HepG2 (cell line): ENCODE data around the gene RPS6KA2. TPM values are rescaled to one million over a fixed set of nuclear protein-coding genes. Genes with fewer than 3 reads are reported as not detected.

ENCODE experiments used
- ARNTL ChIP-seq: sonication (generic); formaldehyde crosslinking; IDR thresholded peaks from 2 replicates; pipeline ENCODE4 v1.4.0; 2020; ENCODE audit warnings: mild to moderate bottlenecking, missing genetic modification reagents
- ASH2L ChIP-seq: fragments of 300-600, 200-600 bp; sonication (generic); IDR thresholded peaks from 2 replicates; pipeline ENCODE4 v1.7.0; 2017; ENCODE audit warnings: low read depth, mild to moderate bottlenecking, moderate library complexity, mixed read lengths, low read length; ENCODE audit not compliant: insufficient read length
- ATF2 ChIP-seq: sonication (generic); formaldehyde crosslinking; IDR thresholded peaks from 2 replicates; pipeline ENCODE4 v1.4.0; 2020; ENCODE audit warnings: missing genetic modification reagents
- BCL3 ChIP-seq: sonication (generic); formaldehyde crosslinking; IDR thresholded peaks from 2 replicates; pipeline ENCODE4 v1.5.1; 2020; ENCODE audit warnings: mild to moderate bottlenecking, missing genetic modification reagents, moderate library complexity
- CAMTA2 ChIP-seq: sonication (generic); formaldehyde crosslinking; IDR thresholded peaks from 2 replicates; pipeline ENCODE4 v1.4.0; 2020; ENCODE audit warnings: mild to moderate bottlenecking, missing genetic modification reagents, borderline replicate concordance
- CENPX ChIP-seq: sonication (generic); formaldehyde crosslinking; IDR thresholded peaks from 2 replicates; pipeline ENCODE4 v1.9.0; 2021; ENCODE audit warnings: mild to moderate bottlenecking, missing genetic modification reagents, moderate library complexity
- GATAD2A ChIP-seq: IDR thresholded peaks from 2 replicates; pipeline ENCODE4 v1.6.1; 2016
- HDAC2 ChIP-seq: sonication (generic); formaldehyde crosslinking; IDR thresholded peaks from 2 replicates; pipeline ENCODE4 v1.4.0; 2020; ENCODE audit warnings: missing genetic modification reagents
- KLF12 ChIP-seq: sonication (generic); formaldehyde crosslinking; IDR thresholded peaks from 2 replicates; pipeline ENCODE4 v1.4.0; 2020; ENCODE audit warnings: missing genetic modification reagents, borderline replicate concordance
- MAF1 ChIP-seq: sonication (generic); formaldehyde crosslinking; IDR thresholded peaks from 2 replicates; pipeline ENCODE4 v1.5.0; 2020; ENCODE audit warnings: missing genetic modification reagents, borderline replicate concordance
- MED8 ChIP-seq: sonication (generic); formaldehyde crosslinking; IDR thresholded peaks from 2 replicates; pipeline ENCODE4 v1.8.1; 2023; ENCODE audit warnings: mild to moderate bottlenecking, missing genetic modification reagents; ENCODE audit not compliant: insufficient replicate concordance
- MLX ChIP-seq: IDR thresholded peaks from 2 replicates; pipeline ENCODE4 v1.6.1; 2016
- PAX8 ChIP-seq: sonication (generic); formaldehyde crosslinking; IDR thresholded peaks from 2 replicates; pipeline ENCODE4 v1.8.0; 2022; ENCODE audit warnings: mild to moderate bottlenecking, missing genetic modification reagents, borderline replicate concordance
- PHB2 ChIP-seq: fragments of 450-650 bp; IDR thresholded peaks from 2 replicates; pipeline ENCODE4 v1.6.1; 2018; ENCODE audit not compliant: partially characterized antibody
- SMARCC2 ChIP-seq: fragments of 450-650 bp; IDR thresholded peaks from 2 replicates; pipeline ENCODE4 v1.6.1; 2017; ENCODE audit warnings: antibody characterized with exemption, mild to moderate bottlenecking
- SRY ChIP-seq: sonication (generic); formaldehyde crosslinking; IDR thresholded peaks from 2 replicates; pipeline ENCODE4 v1.8.0; 2022; ENCODE audit warnings: mild to moderate bottlenecking, missing genetic modification reagents
- SUZ12 ChIP-seq: fragments of 150-350 bp; IDR thresholded peaks from 2 replicates; pipeline ENCODE4 v1.6.1; 2014; ENCODE audit warnings: low read depth, low read length
- ZBTB10 ChIP-seq: sonication (generic); formaldehyde crosslinking; IDR thresholded peaks from 2 replicates; pipeline ENCODE4 v1.4.0; 2020; ENCODE audit warnings: missing genetic modification reagents, borderline replicate concordance
- ZNF205 ChIP-seq: IDR thresholded peaks from 2 replicates; pipeline ENCODE4 v1.6.1; 2018; ENCODE audit warnings: missing biosample characterization, missing genetic modification reagents
- ZNF30 ChIP-seq: sonication (generic); formaldehyde crosslinking; IDR thresholded peaks from 2 replicates; pipeline ENCODE4 v1.5.0; 2020; ENCODE audit warnings: mild to moderate bottlenecking, missing genetic modification reagents
- ZNF432 ChIP-seq: sonication (generic); formaldehyde crosslinking; IDR thresholded peaks from 2 replicates; pipeline ENCODE4 v1.5.0; 2020; ENCODE audit warnings: missing genetic modification reagents, mild to moderate bottlenecking, borderline replicate concordance
- ZNF501 ChIP-seq: sonication (generic); formaldehyde crosslinking; IDR thresholded peaks from 2 replicates; pipeline ENCODE4 v1.5.1; 2020; ENCODE audit warnings: mild to moderate bottlenecking, moderate library complexity, missing genetic modification reagents
- ZNF562 ChIP-seq: sonication (generic); formaldehyde crosslinking; IDR thresholded peaks from 2 replicates; pipeline ENCODE4 v1.8.0; 2022; ENCODE audit warnings: missing genetic modification reagents, borderline replicate concordance
- ZNF570 ChIP-seq: sonication (generic); formaldehyde crosslinking; IDR thresholded peaks from 2 replicates; pipeline ENCODE4 v1.4.0; 2020; ENCODE audit warnings: mild to moderate bottlenecking, missing genetic modification reagents, borderline replicate concordance
- ZNF598 ChIP-seq: sonication (generic); formaldehyde crosslinking; IDR thresholded peaks from 2 replicates; pipeline ENCODE4 v1.5.1; 2020; ENCODE audit warnings: mild to moderate bottlenecking, missing genetic modification reagents, borderline replicate concordance
- ZNF776 ChIP-seq: sonication (generic); formaldehyde crosslinking; IDR thresholded peaks from 2 replicates; pipeline ENCODE4 v1.4.0; 2020; ENCODE audit warnings: mild to moderate bottlenecking, missing genetic modification reagents
- ZNF878 ChIP-seq: sonication (generic); formaldehyde crosslinking; IDR thresholded peaks from 2 replicates; pipeline ENCODE4 v1.8.1; 2023; ENCODE audit warnings: mild to moderate bottlenecking, missing genetic modification reagents, moderate library complexity
- polyA plus RNA-seq, 8 experiments: library from polyadenylated mRNA; depleted of rRNA in 3 of 8; stranded (reverse) in 7 of 8; unstranded in 1 of 8; fragments of >200 nt; fragmentation: Illumina TruSeq in 4 of 8; extraction: Trizol in 4 of 8; gene quantifications; 2 replicates each; pipeline versions ENCODE4 v1.2.1 to v1.2.3, GENCODE V29; 2011 to 2016; ENCODE audit warnings: low read depth in 4 of 8, missing spikeins in 1 of 8, mixed read lengths in 1 of 8; ENCODE audit not compliant: insufficient read depth in 1 of 8
- total RNA-seq, 5 experiments: library from RNA; depleted of rRNA; stranded (reverse); fragments of >200 nt; fragmentation: Illumina TruSeq; extraction: Trizol; gene quantifications; 2 replicates each; pipeline ENCODE4 v1.2.3, GENCODE V29; 2016; ENCODE audit warnings: low read depth in 1 of 5

The RPS6KA2 gene
- total and polyA plus RNA-seq, 2 of the 13 experiments (the other 11 are each of a cell fraction or from before 2014, with no cell fraction given) = 0.22 to 0.38 TPM

- TF ChIP-seq CAMTA2 (CRISPR knock-in tag) (no peak), ZNF562 (CRISPR knock-in tag) (peak; percentile 73; the same call in 1 of the 2 replicates), ZBTB10 (CRISPR knock-in tag) (peak; percentile 78; the same call in 1 of the 2 replicates), PHB2 (no peak), SMARCC2 (no peak), ZNF598 (CRISPR knock-in tag) (0 out of 2 replicates have a peak, but pooled peaks have one; percentile 74), KLF12 (CRISPR knock-in tag) (peak; percentile 80), HDAC2 (peak; percentile 99), ZNF432 (no peak), MED8 (CRISPR knock-in tag) (peak; percentile 41), ZNF776 (CRISPR knock-in tag) (no peak), SUZ12 (no peak), ATF2 (CRISPR knock-in tag) (peak; percentile 95), ASH2L (peak; percentile 84), ZNF878 (peak; percentile 99), MLX (CRISPR knock-in tag) (peak; percentile 99), ZNF570 (no peak), CENPX (CRISPR knock-in tag) (no peak), ZNF501 (CRISPR knock-in tag) (peak; percentile 80), PAX8 (CRISPR knock-in tag) (no peak), ZNF205 (CRISPR knock-in tag) (peak; percentile 81; the same call in 1 of the 2 replicates), ARNTL (peak; percentile 87), ZNF30 (CRISPR knock-in tag) (no peak), MAF1 (CRISPR knock-in tag) (0 out of 2 replicates have a peak, but pooled peaks have one; percentile 62), SRY (CRISPR knock-in tag) (no peak), GATAD2A (peak; percentile 99), BCL3 (peak; percentile 82)
Observed at GRCh38 chr6:166361077-166361429, 266.0 kb downstream of the RPS6KA2 start (continued).
